GM19043 (cell line): Measurements from ENCODE around the gene ZNF319.
"Not testable (repeated sequence)": the region's sequence is repeated elsewhere in the genome, so short reads cannot be mapped to it uniquely, and the experiment has no call there.

ENCODE experiments used
- ATAC-seq: cut with Tn5 transposase; IDR thresholded peaks from one replicate; pipeline ENCODE4 v1.9.1; 2021; ENCODE audit warnings: low read depth; ENCODE audit not compliant: unreplicated experiment

ZNF319 gene

DNA sequence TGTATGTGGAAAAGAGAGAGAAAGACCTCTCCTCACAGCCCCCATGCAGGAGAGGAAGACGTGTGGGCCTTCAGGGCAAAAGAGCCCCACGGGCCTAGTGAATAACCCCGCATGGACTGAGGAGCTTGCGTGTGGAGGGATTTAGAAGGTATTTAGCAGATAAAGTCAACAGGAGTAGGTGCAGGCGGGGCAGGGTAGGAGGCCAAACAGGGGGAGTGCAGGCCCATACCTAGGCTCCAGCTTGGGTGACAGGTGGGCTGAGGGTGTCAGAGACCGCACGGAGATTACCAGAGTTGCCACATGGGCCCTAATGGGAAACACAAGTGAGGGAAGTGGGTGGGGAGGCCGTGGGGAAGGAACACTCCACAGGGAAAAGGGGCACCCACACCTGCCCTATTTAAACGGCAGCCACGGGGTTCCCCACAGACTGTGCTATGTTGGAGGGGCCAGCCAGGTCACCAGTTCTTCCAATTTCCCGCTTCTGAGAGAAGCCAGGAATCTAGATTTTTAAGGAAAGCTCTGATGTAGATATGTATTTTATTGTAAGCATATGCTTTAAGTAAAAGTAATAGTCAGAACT, 21.4 kb downstream of the ZNF319 start:
- no peak for ATAC-seq

DNA sequence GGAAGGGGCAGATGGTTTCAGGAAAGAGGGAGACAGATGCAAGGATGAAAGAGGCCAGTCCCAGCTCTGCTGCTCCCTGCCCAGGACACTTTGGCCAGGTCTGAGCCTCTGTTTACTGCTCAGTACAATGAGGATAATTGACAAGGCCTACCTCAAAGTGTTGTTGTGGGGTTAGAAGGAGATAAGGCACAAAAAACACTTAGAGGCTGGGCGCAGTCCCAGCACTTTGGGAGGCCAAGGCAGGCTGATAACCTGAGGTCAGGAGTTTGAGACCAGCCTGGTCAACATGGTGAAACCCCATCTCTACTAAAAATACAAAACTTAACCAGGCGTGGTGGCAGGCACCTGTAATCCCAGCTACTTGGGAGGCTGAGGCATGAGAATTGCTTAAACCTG, 22.4 kb downstream of the ZNF319 start:
- not testable (repeated sequence) for ATAC-seq

GRCh38 chr16:57977418-57978069, 22.9 kb downstream of the ZNF319 start:
- ATAC-seq: no peak

DNA sequence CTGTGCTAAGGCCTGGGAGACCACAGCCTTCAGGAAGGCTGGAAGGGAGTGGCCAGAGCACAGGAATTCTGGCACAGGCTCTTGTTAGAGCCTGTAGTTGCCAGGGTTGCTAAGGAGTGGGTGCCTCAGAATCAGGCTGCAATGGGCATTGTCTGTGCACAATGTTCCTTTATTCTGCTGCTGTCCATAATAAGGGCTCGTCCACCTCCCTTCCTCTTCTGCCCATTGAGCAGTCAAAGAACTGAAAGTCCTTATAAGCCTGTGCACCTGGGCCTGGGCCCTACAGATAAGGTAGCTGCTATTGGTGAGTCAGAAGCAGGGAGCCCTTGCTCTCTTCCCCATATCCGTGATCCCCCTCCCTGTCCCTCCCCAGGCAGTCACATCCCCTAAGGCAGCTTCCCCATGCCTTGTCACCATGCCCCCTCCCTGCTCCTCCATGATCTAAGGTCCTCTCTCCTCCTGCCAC, 24.1 kb downstream of the ZNF319 start:
- ATAC-seq: no peak

DNA sequence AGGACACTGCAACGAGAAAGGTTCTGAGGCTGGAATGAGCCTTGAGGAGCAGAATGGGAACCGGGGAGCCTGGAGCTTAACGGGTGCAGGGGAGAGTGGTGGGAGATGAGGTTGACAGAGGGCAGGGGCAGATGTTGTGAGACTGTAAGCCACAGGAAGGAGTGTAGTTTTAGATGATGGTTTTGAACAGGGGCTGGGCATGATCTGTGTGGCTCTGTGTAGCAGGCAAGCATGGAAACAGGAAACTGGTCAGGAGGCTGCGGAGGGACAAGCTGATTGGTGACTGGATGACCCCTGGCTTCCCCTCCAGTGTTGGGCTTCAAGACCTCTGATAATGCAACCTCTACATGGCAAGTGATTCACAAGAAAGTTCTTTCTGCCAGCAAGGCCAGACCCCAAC, 28.2 kb downstream of the ZNF319 start:
- no peak for ATAC-seq

GRCh38 chr16:57971848-57972247, 28.6 kb downstream of the ZNF319 start:
- ATAC-seq: no peak

GRCh38 chr16:57970970-57971369, 29.5 kb downstream of the ZNF319 start, which contains the start of gene CNGB1:
Gene CNGB1, minus strand, starts transcription at chr16:57971128. Its CDS starts 3,842 bp downstream, at chr16:57967286.
- no peak for ATAC-seq

DNA sequence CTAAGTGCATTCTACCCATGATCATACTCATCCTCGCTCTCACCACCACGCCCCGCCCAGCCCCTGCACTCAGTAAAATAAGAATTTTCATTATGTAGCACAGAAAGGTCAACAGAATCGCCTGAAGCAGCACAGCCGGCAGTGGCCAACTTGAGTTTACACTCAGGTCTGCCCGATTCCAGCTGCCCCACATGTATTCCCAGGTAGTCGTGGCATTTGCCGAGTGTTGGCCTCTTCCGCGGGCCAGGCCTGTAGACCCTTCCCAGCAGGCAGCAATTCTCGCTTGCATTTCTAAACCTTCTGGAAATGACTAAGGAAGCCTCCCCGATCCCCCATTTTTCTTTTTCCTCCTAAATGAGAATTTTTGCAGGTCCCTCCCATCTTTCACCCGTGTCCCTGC, 30.2 kb downstream of the ZNF319 start:
- ATAC-seq: no peak

DNA sequence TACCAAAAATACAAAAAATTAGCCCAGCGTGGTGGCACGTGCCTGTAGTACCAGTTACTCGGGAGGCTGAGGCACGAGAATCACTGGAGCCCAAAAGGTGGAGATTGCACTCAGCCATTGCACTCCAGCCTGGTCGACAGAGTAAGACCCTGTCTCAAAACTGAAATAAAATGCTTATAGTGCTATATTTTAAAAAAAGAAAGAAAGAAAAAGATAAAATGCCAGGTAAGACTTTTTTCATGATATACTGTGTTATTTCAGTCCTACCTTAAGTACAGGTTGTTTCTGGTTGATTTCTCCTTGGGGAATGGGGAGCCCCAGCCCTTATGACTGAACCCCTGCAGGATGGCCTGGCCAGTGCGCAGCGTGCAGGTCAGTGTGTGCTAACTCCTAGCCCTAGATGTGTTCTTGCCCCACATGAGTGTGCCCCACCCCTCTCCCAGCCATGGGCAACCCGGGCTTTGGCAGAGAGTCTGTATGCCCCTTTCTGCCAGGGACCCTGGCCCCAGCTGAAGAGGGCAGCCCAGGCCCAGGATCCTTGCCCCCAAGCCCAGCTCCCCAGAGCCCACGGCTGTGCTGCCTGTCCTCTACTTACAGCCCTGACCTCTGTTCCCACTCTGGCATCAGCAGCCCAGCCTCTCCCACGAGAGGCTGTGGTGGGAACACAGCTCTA, 30.9 kb downstream of the ZNF319 start:
- ATAC-seq: no peak

- ATAC-seq: no peak
Measured at GRCh38 chr16:57967916-57968315, 32.6 kb downstream of the ZNF319 start.

DNA sequence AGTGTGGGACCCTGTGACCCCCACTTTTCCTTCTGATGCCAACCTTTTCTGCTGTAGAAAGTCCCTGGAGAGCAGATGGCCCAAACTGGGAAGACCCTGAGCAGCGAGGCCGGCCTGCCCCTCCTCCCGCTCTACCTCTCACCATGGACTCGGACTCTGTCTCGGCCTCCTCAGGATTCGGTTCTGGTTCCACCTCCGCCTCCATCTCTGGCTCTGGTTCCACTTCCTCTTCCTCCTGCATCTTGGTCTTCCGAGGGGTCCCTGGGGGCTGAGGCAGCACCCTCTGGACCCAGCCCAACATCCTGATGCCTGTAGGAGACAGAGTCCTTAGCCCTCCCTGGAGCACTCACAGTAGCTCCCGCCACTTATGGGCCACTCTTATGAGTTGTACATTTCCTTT, 33.5 kb downstream of the ZNF319 start:
- no peak for ATAC-seq

- ATAC-seq: no peak
Measured at GRCh38 chr16:57966204-57966771, 34.2 kb downstream of the ZNF319 start.

DNA sequence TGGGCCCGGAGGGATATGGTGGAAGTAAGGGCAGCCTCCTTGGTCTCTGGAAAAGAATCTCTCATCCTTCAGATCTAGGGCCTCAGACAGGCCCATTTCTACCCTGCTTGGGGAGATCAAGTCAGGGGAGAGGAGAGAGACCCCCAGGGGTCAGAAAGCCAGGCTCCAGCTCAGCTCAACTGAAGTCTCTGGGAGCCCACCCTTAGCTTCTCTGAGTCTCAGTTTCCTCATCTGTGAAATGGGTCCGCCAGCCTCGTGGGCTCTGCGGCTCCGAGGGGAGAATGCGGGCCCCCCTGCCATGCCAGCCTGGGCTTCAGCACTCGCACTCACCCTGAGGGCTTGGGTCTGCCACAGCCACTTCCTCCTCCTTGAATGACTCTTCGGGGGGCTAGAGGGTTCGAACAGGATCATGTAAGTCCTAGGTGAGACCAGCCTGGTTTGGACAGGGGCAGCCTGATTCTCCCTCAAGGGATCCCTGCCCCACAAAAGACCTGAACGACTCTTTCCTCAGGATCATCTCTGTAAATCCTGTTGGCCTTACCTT, 36.2 kb downstream of the ZNF319 start:
- no peak for ATAC-seq

- no peak for ATAC-seq
Measured at GRCh38 chr16:57962756-57963155, 37.7 kb downstream of the ZNF319 start.

DNA sequence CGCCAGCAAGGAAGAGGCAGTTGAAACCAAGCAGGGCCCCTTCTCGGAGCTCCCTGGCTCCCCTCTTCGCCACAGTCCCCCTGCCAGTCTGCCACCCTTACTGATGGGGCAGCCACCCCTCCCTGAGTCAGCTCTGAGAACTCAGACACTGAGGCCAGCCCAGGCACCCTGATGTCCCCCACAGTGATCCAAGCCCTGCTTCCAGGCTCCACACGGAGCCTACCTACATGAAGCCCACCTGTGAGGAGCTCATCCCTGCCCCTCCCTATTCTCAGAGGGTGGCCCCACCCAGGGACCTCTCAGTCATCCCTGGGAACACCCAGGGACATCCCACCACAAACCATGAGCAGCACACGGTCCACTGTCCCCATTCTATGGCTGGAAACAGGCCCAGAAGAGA, 38.4 kb downstream of the ZNF319 start:
- ATAC-seq: no peak

DNA sequence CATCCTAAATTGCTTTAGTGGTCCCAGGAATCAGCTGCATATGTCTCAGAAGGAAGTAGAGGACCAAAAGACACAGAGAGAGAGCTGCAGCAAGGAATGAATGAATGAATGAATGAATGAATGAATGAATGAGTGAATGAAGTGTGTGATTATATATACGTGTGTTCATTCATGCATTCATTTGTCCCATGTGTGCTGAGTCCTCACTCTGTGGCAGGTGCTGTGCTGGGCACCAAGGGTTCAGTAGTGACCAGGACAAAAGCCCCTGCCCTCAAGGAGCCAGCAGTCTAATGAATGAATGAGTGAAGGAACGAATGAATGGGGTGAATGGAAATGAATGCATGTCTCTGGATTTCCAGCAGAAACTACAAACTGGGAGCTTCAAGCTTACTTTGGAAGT, 38.9 kb downstream of the ZNF319 start:
- no peak for ATAC-seq

DNA sequence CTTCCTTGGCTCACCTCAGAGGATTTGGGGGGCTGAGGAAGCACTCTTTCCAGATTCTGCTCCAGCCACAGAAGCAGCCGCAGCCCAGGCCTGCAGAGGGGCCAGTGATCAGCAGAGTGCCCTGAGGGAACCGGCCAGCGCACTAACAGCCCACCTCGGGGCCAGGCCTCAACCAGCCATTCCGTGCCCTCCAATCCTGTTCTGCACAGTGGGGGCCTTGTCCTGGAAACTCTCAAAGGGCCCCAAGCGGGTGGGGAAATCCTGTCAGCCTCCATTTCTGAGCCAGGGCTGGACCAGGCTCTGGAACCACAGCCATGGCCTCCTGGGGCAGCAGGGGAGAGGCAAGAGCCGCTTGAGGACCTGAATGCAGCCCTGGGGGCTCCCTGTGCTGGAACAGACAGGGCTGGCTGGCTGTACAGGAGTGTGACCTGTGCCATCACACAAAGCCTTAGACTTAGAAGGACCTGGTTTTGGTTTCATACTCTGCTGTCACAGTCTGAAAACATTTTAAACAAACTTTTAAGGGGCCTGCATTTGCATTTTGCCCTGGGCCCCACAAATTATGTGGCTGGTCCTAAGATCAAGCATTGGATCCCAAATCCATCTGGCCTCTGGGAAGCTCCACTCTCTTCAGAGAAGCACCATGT, 39.5 kb downstream of the ZNF319 start:
- no peak for ATAC-seq

- no peak for ATAC-seq
Measured at GRCh38 chr16:57960310-57960709, 40.2 kb downstream of the ZNF319 start.

DNA sequence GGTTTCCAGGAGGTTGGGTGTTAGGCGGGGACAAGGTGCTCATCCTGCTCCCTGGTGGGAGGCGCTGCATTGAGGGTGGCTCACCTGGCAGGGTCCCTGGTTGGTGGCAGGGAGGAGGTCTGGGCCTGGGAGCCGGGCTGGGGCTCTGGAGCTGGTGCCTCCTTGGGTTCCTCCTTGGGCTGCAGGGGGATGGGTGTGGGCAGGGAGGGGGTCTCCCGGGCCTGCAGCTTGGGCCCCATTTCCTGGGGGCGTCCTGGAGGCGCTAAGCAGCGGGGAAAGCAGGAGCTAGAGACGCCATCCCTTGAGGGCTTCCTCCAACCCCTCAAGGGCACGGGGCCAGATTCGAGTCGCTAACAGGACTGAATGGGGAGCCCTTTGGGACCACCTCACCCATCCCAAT, 40.7 kb downstream of the ZNF319 start:
- no peak for ATAC-seq

GRCh38 chr16:57959121-57959520, 41.4 kb downstream of the ZNF319 start:
- ATAC-seq: no peak

GRCh38 chr16:57958544-57958943, 41.9 kb downstream of the ZNF319 start:
- ATAC-seq: no peak
